GM12878 (cell line): ENCODE measurements around the gene SLC41A1. TPM values are rescaled to one million over a fixed set of nuclear protein-coding genes. Genes with fewer than 3 reads are reported as not detected.

ENCODE experiments used
- ATF3 ChIP-seq: IDR thresholded peaks from 2 replicates; pipeline ENCODE4 v1.6.1; 2011; ENCODE audit warnings: low read depth, mild to moderate bottlenecking, low read length, moderate library complexity, borderline replicate concordance; ENCODE audit errors: extremely low read depth
- CHD1 ChIP-seq: IDR thresholded peaks from 2 replicates; pipeline ENCODE4 v1.6.1; 2012; ENCODE audit warnings: low read depth, low read length, improper control_type of control experiment
- CUX1 ChIP-seq: IDR thresholded peaks from 2 replicates; pipeline ENCODE4 v1.6.1; 2012; ENCODE audit warnings: improper control_type of control experiment, low read depth, low read length; ENCODE audit not compliant: insufficient replicate concordance
- E2F8 ChIP-seq: fragments of 450-650 bp; IDR thresholded peaks from 2 replicates; pipeline ENCODE4 v1.6.1; 2018; ENCODE audit warnings: mild to moderate bottlenecking, low read depth, moderate library complexity; ENCODE audit not compliant: partially characterized antibody
- JUNB ChIP-seq: IDR thresholded peaks from 2 replicates; pipeline ENCODE4 v1.6.1; 2016; ENCODE audit warnings: antibody characterized with exemption, mild to moderate bottlenecking
- MYB ChIP-seq: fragments of 150-350 bp; IDR thresholded peaks from 2 replicates; pipeline ENCODE4 v1.6.1; 2014; ENCODE audit warnings: mild to moderate bottlenecking, low read depth, low read length, borderline replicate concordance
- NBN ChIP-seq: fragments of 450-650 bp; IDR thresholded peaks from 2 replicates; pipeline ENCODE4 v1.6.1; 2016
- NFIC ChIP-seq: IDR thresholded peaks from 2 replicates; pipeline ENCODE4 v1.6.1; 2012; ENCODE audit warnings: low read depth, mild to moderate bottlenecking, inconsistent platforms, low read length, moderate library complexity
- NR2C1 ChIP-seq: fragments of 450-650 bp; IDR thresholded peaks from 2 replicates; pipeline ENCODE4 v1.6.1; 2017; ENCODE audit warnings: antibody characterized with exemption, mild to moderate bottlenecking, moderate library complexity
- RB1 ChIP-seq: fragments of 450-650 bp; formaldehyde crosslinking; IDR thresholded peaks from 2 replicates; pipeline ENCODE4 v1.6.1; 2017; ENCODE audit warnings: mild to moderate bottlenecking, borderline replicate concordance
- RELB ChIP-seq: fragments of 450-650 bp; IDR thresholded peaks from 2 replicates; pipeline ENCODE4 v1.6.1; 2017; ENCODE audit warnings: low read depth, mild to moderate bottlenecking, moderate library complexity
- RUNX3 ChIP-seq: IDR thresholded peaks from 2 replicates; pipeline ENCODE4 v1.6.1; 2012; ENCODE audit warnings: low read length, inconsistent platforms
- SPI1 ChIP-seq: IDR thresholded peaks from 2 replicates; pipeline ENCODE4 v1.6.1; 2011; ENCODE audit warnings: low read depth, mild to moderate bottlenecking, low read length, moderate library complexity, borderline replicate concordance; ENCODE audit not compliant: insufficient read depth
- ZBTB40 ChIP-seq: fragments of 450-650 bp; IDR thresholded peaks from 2 replicates; pipeline ENCODE4 v1.6.1; 2016; ENCODE audit warnings: mild to moderate bottlenecking, moderate library complexity, borderline replicate concordance
- polyA plus RNA-seq, 11 experiments: library from polyadenylated mRNA; depleted of rRNA in 4 of 11; unstranded in 6 of 11; stranded (reverse) in 5 of 11; fragments of >200 nt; fragmentation: Nextera tagmentation in 4 of 11; fragmentation: Illumina TruSeq in 1 of 11; extraction: Ambion mirVana in 4 of 11; extraction: Trizol in 1 of 11; gene quantifications; 1 replicate in 1 of 11; 2 replicates in 10 of 11; pipeline versions ENCODE4 v1.2.1 to v1.2.3, GENCODE V29; 2011 to 2016; ENCODE audit warnings: inconsistent platforms in 2 of 11, missing spikeins in 2 of 11, low read depth in 1 of 11
- total RNA-seq, 4 experiments: library from RNA; depleted of rRNA in 3 of 4; stranded (reverse); fragments of >200 nt in 3 of 4; fragmentation: Illumina TruSeq in 1 of 4; extraction: Trizol in 1 of 4; gene quantifications; 2 replicates each; pipeline versions ENCODE4 v1.2.1 to v1.2.3, GENCODE V29; 2013 to 2021

Gene SLC41A1
- total and polyA plus RNA-seq, 10 of the 15 experiments (the other 5 are each of a cell fraction or from before 2014, with no cell fraction given): 0.13 to 11.3 (median 0.42) TPM

- TF ChIP-seq E2F8 (no peak), ZBTB40 (no peak), CHD1 (no peak), RELB (no peak), RB1 (no peak), JUNB (peak; percentile 82), SPI1 (no peak), NFIC (peak; percentile 76), RUNX3 (peak; percentile 77), MYB (no peak), NR2C1 (no peak), CUX1 (no peak), NBN (no peak), ATF3 (no peak)
Measured at GRCh38 chr1:205763980-205764379, 49.0 kb downstream of the SLC41A1 start (continued).
